ENCODE results near the gene DSC3. TPM values are rescaled to one million over a fixed set of nuclear protein-coding genes. Genes with fewer than 3 reads are reported as not detected.

The DSC3 gene
- total RNA-seq, 2 experiments from 2014 or later: 0.04 TPM; not detected in 1

- DNase-seq: no peak
- Mint-ChIP-seq H3K27ac (no peak overlapping the region), H3K36me3 (ENCODE audit: low read depth) (no peaks in the 10 kb centered on the region), H3K9me3 (peaks cover under 1% of the 10 kb centered on the region), H3K27me3 (no peaks in the 10 kb centered on the region), H3K4me3 (no peak overlapping the region), H3K4me1 (ENCODE audit: low read depth) (no peaks in the 10 kb centered on the region)
- ChIA-PET CTCF (no interaction called here), POLR2A (no interaction called here)
- no peak for ATAC-seq
- TF ChIP-seq CTCF (IDR thresholded peaks at IDR 0.05): no peak
- intact Hi-C loops (cut with micrococcal nuclease): no loop called here
Observed at GRCh38 chr18:31072175-31072574, 29.6 kb upstream of the DSC3 start.

GRCh38 chr18:31070206-31070605 is 27.7 kb upstream of the DSC3 start:
- TF ChIP-seq CTCF (IDR thresholded peaks at IDR 0.05): no peak
- H3K27me3 Mint-ChIP-seq: no peaks in the 10 kb centered on the region
- no peak overlapping the region for H3K27ac Mint-ChIP-seq
- no peaks in the 10 kb centered on the region for H3K9me3 Mint-ChIP-seq
- H3K4me1 Mint-ChIP-seq (ENCODE audit: low read depth): no peaks in the 10 kb centered on the region
- intact Hi-C loops (cut with micrococcal nuclease): no loop called here
- ATAC-seq (no peak), DNase-seq (no peak)
- CTCF ChIA-PET: no interaction called here
- POLR2A ChIA-PET: no interaction called here
- no peaks in the 10 kb centered on the region for H3K36me3 Mint-ChIP-seq (ENCODE audit: low read depth)
- H3K4me3 Mint-ChIP-seq: no peak overlapping the region

- CTCF ChIA-PET: no interaction called here
- DNase-seq (no peak), ATAC-seq (no peak)
- intact Hi-C loops (cut with micrococcal nuclease): no loop called here
- Mint-ChIP-seq H3K4me1 (ENCODE audit: low read depth) (no peaks in the 10 kb centered on the region), H3K27me3 (no peaks in the 10 kb centered on the region), H3K27ac (no peak overlapping the region), H3K36me3 (ENCODE audit: low read depth) (no peaks in the 10 kb centered on the region), H3K9me3 (peaks cover 2% of the 10 kb centered on the region), H3K4me3 (no peak overlapping the region)
- no peak for TF ChIP-seq CTCF (IDR thresholded peaks at IDR 0.05)
- POLR2A ChIA-PET: no interaction called here
Observed at GRCh38 chr18:31066266-31066665, 23.7 kb upstream of the DSC3 start.

- Mint-ChIP-seq H3K9me3 (peaks cover 2% of the 10 kb centered on the region), H3K27ac (no peak overlapping the region), H3K27me3 (no peaks in the 10 kb centered on the region), H3K4me3 (no peak overlapping the region), H3K4me1 (ENCODE audit: low read depth) (no peaks in the 10 kb centered on the region), H3K36me3 (ENCODE audit: low read depth) (no peaks in the 10 kb centered on the region)
- DNase-seq (no peak), ATAC-seq (no peak)
- no peak for TF ChIP-seq CTCF (IDR thresholded peaks at IDR 0.05)
- ChIA-PET POLR2A (no interaction called here), CTCF (no interaction called here)
- intact Hi-C loops (cut with micrococcal nuclease): no loop called here
Observed at GRCh38 chr18:31065036-31065773, 22.7 kb upstream of the DSC3 start.

- ChIA-PET CTCF (no interaction called here), POLR2A (no interaction called here)
- no peaks in the 10 kb centered on the region for H3K36me3 Mint-ChIP-seq (ENCODE audit: low read depth)
- no peak for TF ChIP-seq CTCF (IDR thresholded peaks at IDR 0.05)
- DNase-seq: peak; percentile 24
- peaks cover 2% of the 10 kb centered on the region for H3K9me3 Mint-ChIP-seq
- peak; percentile 67 for ATAC-seq
- intact Hi-C loops (cut with micrococcal nuclease): no loop called here
- no peaks in the 10 kb centered on the region for H3K27me3 Mint-ChIP-seq
- H3K27ac Mint-ChIP-seq: no peak overlapping the region
- no peak overlapping the region for H3K4me3 Mint-ChIP-seq
- H3K4me1 Mint-ChIP-seq (ENCODE audit: low read depth): no peaks in the 10 kb centered on the region
Observed at GRCh38 chr18:31064130-31064529, 21.6 kb upstream of the DSC3 start.
